GM21360 (cell line): ENCODE data around the gene GORASP1.

Experiments used
- ATAC-seq: cut with Tn5 transposase; IDR thresholded peaks from one replicate; pipeline ENCODE4 v1.9.1; 2021; ENCODE audit warnings: mild to moderate bottlenecking, moderate library complexity; ENCODE audit not compliant: unreplicated experiment

Gene GORASP1

GRCh38 chr3:39141171-39141995 lies 34.0 kb upstream of the GORASP1 start:
- no peak for ATAC-seq

- no peak for ATAC-seq
Measured at GRCh38 chr3:39140341-39140971, 33.0 kb upstream of the GORASP1 start.

GRCh38 chr3:39139442-39139841 lies 32.0 kb upstream of the GORASP1 start:
- ATAC-seq = no peak

- ATAC-seq = no peak
Measured at GRCh38 chr3:39138804-39139415, 31.5 kb upstream of the GORASP1 start.

GRCh38 chr3:39137991-39138803 lies 30.8 kb upstream of the GORASP1 start:
- no peak for ATAC-seq

- ATAC-seq = no peak
Measured at GRCh38 chr3:39137435-39137936, 30.1 kb upstream of the GORASP1 start.

- no peak for ATAC-seq
Measured at GRCh38 chr3:39136533-39137434, 29.4 kb upstream of the GORASP1 start.

GRCh38 chr3:39135170-39135805 lies 27.9 kb upstream of the GORASP1 start:
- no peak for ATAC-seq

- ATAC-seq = no peak
Measured at GRCh38 chr3:39134305-39134704, 26.9 kb upstream of the GORASP1 start.

GRCh38 chr3:39133822-39134221 lies 26.4 kb upstream of the GORASP1 start:
- no peak for ATAC-seq

GRCh38 chr3:39133093-39133490 lies 25.7 kb upstream of the GORASP1 start:
- ATAC-seq = no peak

GRCh38 chr3:39132096-39133092 lies 25.0 kb upstream of the GORASP1 start:
- no peak for ATAC-seq

GRCh38 chr3:39130693-39131265 lies 23.4 kb upstream of the GORASP1 start:
- no peak for ATAC-seq

- no peak for ATAC-seq
Measured at GRCh38 chr3:39130026-39130425, 22.6 kb upstream of the GORASP1 start.

GRCh38 chr3:39128951-39129350 lies 21.5 kb upstream of the GORASP1 start:
- ATAC-seq = no peak

GRCh38 chr3:39127908-39128304 lies 20.5 kb upstream of the GORASP1 start:
- ATAC-seq = no peak

- ATAC-seq = no peak
Measured at GRCh38 chr3:39127269-39127907, 20.0 kb upstream of the GORASP1 start.
